Endothelial cell of umbilical vein (primary cell): ENCODE measurements around the gene DENND4B. TPM values are rescaled to one million over a fixed set of nuclear protein-coding genes. Genes with fewer than 3 reads are reported as not detected.
A peak's percentile ranks its signal among the peaks of the same experiment; 100 is the strongest.

Experiments used
- BruUV-seq: library from RNA; stranded (reverse); fragments of 400-500 nt; replicated peaks from 2 replicates; lab custom pipeline; 2021; lab: Mats Ljungman, UMichigan
- CTCF ChIA-PET: fragments of 300-600, 350-600 bp; sonication (Branson Sonifier 250); formaldehyde crosslinking; loops from one replicate; lab custom pipeline; 2021; ENCODE audit warnings: antibody characterized with exemption, inconsistent platforms; lab: Charles Lee
- POLR2A ChIA-PET: fragments of 300-600, 350-600 bp; sonication (Branson Sonifier 250); formaldehyde crosslinking; loops from one replicate; lab custom pipeline; 2021; ENCODE audit warnings: antibody characterized with exemption, inconsistent platforms; lab: Charles Lee
- DNase-seq: peaks from one replicate; pipeline ENCODE4 v3.0.0-alpha.2; 2011; ENCODE audit warnings: low read depth, low spot score
- FAIRE-seq: peaks from 2 replicates; lab custom pipeline; 2011; peaks lifted over from hg19 to GRCh38; lab: Jason Lieb, UNC
- H2AFZ ChIP-seq: 2 replicates; pipeline ENCODE4 v1.6.0; 2012; ENCODE audit warnings: low read depth, low read length, control low read depth, inconsistent platforms
- H3K27ac ChIP-seq: 2 replicates; pipeline ENCODE4 v1.5.1; 2011; ENCODE audit warnings: low read depth, mild to moderate bottlenecking, control low read depth, low read length, moderate library complexity; ENCODE audit not compliant: insufficient read depth
- H3K27me3 ChIP-seq, 2 experiments: 2 replicates each; pipeline versions ENCODE4 v1.6.0 to v1.6.1; 2011; ENCODE audit warnings: low read length in 2 of 2, mixed read lengths in 1 of 2; ENCODE audit not compliant: control insufficient read depth in 2 of 2, insufficient read depth in 2 of 2
- H3K36me3 ChIP-seq, 2 experiments: 2 replicates in 1 of 2; 3 replicates in 1 of 2; pipeline ENCODE4 v1.5.1; 2011; ENCODE audit warnings: low read length in 2 of 2, mild to moderate bottlenecking in 1 of 2, moderate library complexity in 1 of 2; ENCODE audit not compliant: control insufficient read depth in 2 of 2, insufficient read depth in 2 of 2; ENCODE audit errors: extremely low read depth in 1 of 2
- H3K4me1 ChIP-seq: 3 replicates; pipeline ENCODE4 v1.5.1; 2011; ENCODE audit warnings: mild to moderate bottlenecking, low read length; ENCODE audit not compliant: control insufficient read depth, insufficient read depth; ENCODE audit errors: extremely low read depth
- H3K4me2 ChIP-seq: 2 replicates; pipeline ENCODE4 v1.6.1; 2011; ENCODE audit warnings: low read length, control low read depth, mixed read lengths; ENCODE audit not compliant: insufficient read depth
- H3K4me3 ChIP-seq, 3 experiments: fragments of 200-600 bp in 1 of 3; sonication (generic), shearing (Covaris generic) in 1 of 3; replicated peaks in 1 of 3; 2 replicates each; pipeline ENCODE4 v1.5.1; 2011 to 2016; ENCODE audit warnings: control low read depth in 3 of 3, low read length in 3 of 3, mild to moderate bottlenecking in 2 of 3, inconsistent platforms in 1 of 3, low read depth in 1 of 3, moderate library complexity in 1 of 3; ENCODE audit not compliant: insufficient read depth in 1 of 3
- H3K79me2 ChIP-seq: 2 replicates; pipeline ENCODE4 v1.6.0; 2012; ENCODE audit warnings: low read length, inconsistent platforms; ENCODE audit not compliant: control insufficient read depth, insufficient read depth
- H3K9ac ChIP-seq: replicated peaks from 2 replicates; pipeline ENCODE3; 2011; ENCODE audit warnings: low read length, control low read depth; ENCODE audit not compliant: insufficient read depth; ENCODE audit errors: extremely low read depth
- H3K9me1 ChIP-seq: replicated peaks from 3 replicates; pipeline ENCODE4 v1.6.0; 2011; ENCODE audit warnings: mild to moderate bottlenecking, low read length; ENCODE audit not compliant: control insufficient read depth, insufficient read depth; ENCODE audit errors: extremely low read depth
- H3K9me3 ChIP-seq: replicated peaks from 2 replicates; pipeline ENCODE4 v1.5.1; 2012; ENCODE audit warnings: low read length, inconsistent platforms; ENCODE audit not compliant: control insufficient read depth, insufficient read depth
- H4K20me1 ChIP-seq: replicated peaks from 2 replicates; pipeline ENCODE3; 2011; ENCODE audit warnings: mild to moderate bottlenecking, low read length; ENCODE audit not compliant: control insufficient read depth, insufficient read depth; ENCODE audit errors: extremely low read depth
- CTCF ChIP-seq, 2 donors: IDR thresholded peaks; 1 replicate in 1 of 2; 2 replicates in 1 of 2; pipeline ENCODE4 v1.5.1; 2011; ENCODE audit warnings: low read length in 2 of 2, mild to moderate bottlenecking in 2 of 2, moderate library complexity in 2 of 2, control low read depth in 1 of 2, inconsistent platforms in 1 of 2, low read depth in 1 of 2; ENCODE audit not compliant: insufficient read depth in 1 of 2; ENCODE audit errors: extremely low read depth in 1 of 2
- EZH2 ChIP-seq: IDR thresholded peaks from 2 replicates; pipeline ENCODE4 v1.6.1; 2012; ENCODE audit warnings: borderline replicate concordance, low read depth, mild to moderate bottlenecking, moderate library complexity, low read length, inconsistent platforms; ENCODE audit not compliant: severe bottlenecking
- FOS ChIP-seq: IDR thresholded peaks from 2 replicates; pipeline ENCODE4 v1.6.1; 2011; ENCODE audit warnings: mild to moderate bottlenecking, low read length, moderate library complexity, borderline replicate concordance; ENCODE audit not compliant: insufficient read depth
- GATA2 ChIP-seq: IDR thresholded peaks from 2 replicates; pipeline ENCODE4 v1.7.0; 2011; ENCODE audit warnings: low read depth, mild to moderate bottlenecking, moderate library complexity, mixed read lengths, low read length; ENCODE audit not compliant: insufficient read length, insufficient read depth
- JUN ChIP-seq: IDR thresholded peaks from 2 replicates; pipeline ENCODE4 v1.6.1; 2011; ENCODE audit warnings: borderline replicate concordance, low read depth; ENCODE audit not compliant: insufficient read length, insufficient read depth
- MAX ChIP-seq: IDR thresholded peaks from 2 replicates; pipeline ENCODE4 v1.6.1; 2011; ENCODE audit not compliant: insufficient read depth, insufficient read length
- MYC ChIP-seq: IDR thresholded peaks from one replicate; pipeline ENCODE4 v1.6.1; 2011; ENCODE audit warnings: mild to moderate bottlenecking, low read depth, low read length
- POLR2A ChIP-seq: IDR thresholded peaks from 2 replicates; pipeline ENCODE4 v1.6.1; 2012; ENCODE audit warnings: low read depth, mild to moderate bottlenecking, control low read depth, low read length
- POLR2AphosphoS5 ChIP-seq: IDR thresholded peaks from 2 replicates; pipeline ENCODE4 v1.6.1; 2012; ENCODE audit warnings: low read depth, mild to moderate bottlenecking, control low read depth, low read length, moderate library complexity; ENCODE audit not compliant: insufficient read depth
- dilution Hi-C: fragments of 300-500 bp; cut with MboI; formaldehyde crosslinking; loops from one replicate; pipeline ENCODE4 v1.15.0; 2019; ENCODE audit warnings: low sequenced_read_pairs; ENCODE audit not compliant: extremely low pct_ligation_motif_present
- intact Hi-C: fragments of 100-400 bp; cut with micrococcal nuclease; formaldehyde crosslinking; loops from one replicate; pipeline ENCODE4 v1.10.0; 2022
- polyA plus RNA-seq, 4 experiments: library from polyadenylated mRNA; depleted of rRNA in 3 of 4; stranded (reverse) in 3 of 4; unstranded in 1 of 4; fragments of >200 nt; gene quantifications; 2 replicates each; pipeline versions ENCODE4 v1.2.1 to v1.2.3, GENCODE V29; 2011 to 2012; ENCODE audit warnings: missing spikeins in 1 of 4
- total RNA-seq: library from RNA; stranded (reverse); gene quantifications from 2 replicates; pipeline ENCODE4 v1.2.3, GENCODE V29; 2021

DENND4B gene
- total and polyA plus RNA-seq, 2 donors (not counting 3 experiments of a cell fraction or from before 2014, with no cell fraction given), result 35.6 to 57.8 TPM

DNA sequence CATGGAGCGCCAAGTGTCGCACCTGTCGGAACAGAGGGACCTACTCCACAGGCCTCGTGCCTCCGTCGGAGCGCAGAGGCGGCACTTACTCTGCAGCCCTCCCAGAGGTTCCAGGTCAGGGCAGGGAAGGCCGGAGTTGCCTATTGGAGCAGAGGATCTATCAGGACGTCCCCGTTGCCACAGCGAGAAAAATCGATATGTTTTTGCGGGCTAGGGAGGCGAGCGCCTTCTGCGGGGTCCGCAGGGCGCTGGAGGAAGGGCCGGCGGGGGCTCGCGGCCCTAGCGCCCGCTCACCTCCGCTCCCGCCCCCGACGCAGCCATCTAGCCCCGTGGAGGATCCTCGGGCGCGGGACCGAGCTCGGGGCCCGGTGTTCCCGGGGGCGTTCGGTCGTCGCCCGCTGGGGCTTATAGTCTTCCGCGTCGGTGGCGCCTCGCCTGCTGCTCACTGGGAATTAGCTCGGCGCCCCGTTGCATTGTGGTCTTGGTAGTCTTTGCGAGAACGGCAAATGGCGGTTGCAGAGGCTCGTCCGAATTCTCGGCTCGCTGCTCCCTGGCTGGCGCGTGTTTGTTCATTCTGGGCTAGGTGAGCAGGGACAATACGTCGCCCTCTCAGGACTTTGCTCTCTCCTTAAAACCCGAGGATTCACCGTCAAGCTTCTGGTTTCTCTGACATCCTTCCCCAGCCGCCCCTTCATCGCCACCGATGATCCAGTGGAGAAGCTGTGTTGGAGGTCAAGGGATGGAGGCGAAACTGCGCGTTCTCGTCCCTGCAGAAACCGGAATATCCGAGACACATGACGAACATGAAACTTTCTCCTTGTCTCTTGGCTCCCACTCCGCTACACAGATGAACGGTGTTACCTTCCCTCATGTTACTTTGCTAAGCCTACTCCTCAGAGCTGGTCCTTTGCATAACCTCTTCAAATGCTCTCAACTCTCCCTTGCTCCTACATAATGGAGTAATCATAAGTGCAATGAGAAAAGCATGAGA lies 31.0 kb upstream of the DENND4B start, which contains the start of gene JTB:
Gene JTB (minus strand): TSS at position 425 of the 991 bp plus-strand sequence. CDS start 422 bp downstream, at position 3.
- no peaks in the 10 kb centered on the region for H3K9me1 ChIP-seq
- H3K27ac ChIP-seq, result peak within 1 kb of the TSS; percentile 4
- dilution Hi-C loops (no loop called here), intact Hi-C loops (loop anchor here (1.0 to 2.0 kb wide), 3 partner anchors 9 to 19 kb away; partner anchors contain the start of genes CRTC2, RAB13 and SLC39A1)
- no peaks in the 10 kb centered on the region for H3K27me3 ChIP-seq
- peak; percentile 82 for DNase-seq
- H3K4me2 ChIP-seq, result peak within 1 kb of the TSS; percentile 81
- peak within 1 kb of the TSS; percentile 83 for H2AFZ ChIP-seq
- no peak for TF ChIP-seq JUN
- TF ChIP-seq MAX, result no peak
- no peak for TF ChIP-seq GATA2
- TF ChIP-seq POLR2AphosphoS5, result peak; percentile 88
- peak; percentile 94 for TF ChIP-seq POLR2A
- no peak for TF ChIP-seq MYC
- no peak for TF ChIP-seq CTCF (IDR thresholded peaks at IDR 0.05; ENCODE audit: extremely low read depth in 1 of 2, insufficient read depth in 1 of 2, low read depth in 1 of 2, low read length in 2 of 2)
- TF ChIP-seq EZH2, result no peak
- TF ChIP-seq FOS, result no peak
- H3K79me2 ChIP-seq, result peaks cover 16% of the 10 kb centered on the region
- BruUV-seq, result TSS peak; percentile 33
- peak; percentile 94 for FAIRE-seq
- H3K4me1 ChIP-seq, result peaks cover 10% of the 10 kb centered on the region
- ChIA-PET CTCF (interaction anchor here (0.6 to 3.9 kb wide), 12 partner anchors 9 to 180 kb away, joined by 3 to 21 read pairs (median 6); partner anchors contain the start of genes CREB3L4, CRTC2, DENND4B and RAB13), POLR2A (interaction anchor here (1.1 to 1.5 kb wide), 2 partner anchors 10 to 15 kb away, joined by 5 to 12 read pairs; partner anchors contain the start of genes CREB3L4 and SLC39A1)
- peak within 1 kb of the TSS; percentile 50 to 91 (median 70) for H3K4me3 ChIP-seq
- peaks cover 3 to 17% of the 10 kb centered on the region in 2 experiments for H3K36me3 ChIP-seq
- H4K20me1 ChIP-seq, result no peaks in the 10 kb centered on the region
- peak within 1 kb of the TSS; percentile 67 for H3K9ac ChIP-seq
- no peaks in the 10 kb centered on the region for H3K9me3 ChIP-seq
